Glutamatergic neuron (in vitro differentiated cells): Measurements from ENCODE around the gene PFN3. TPM values are rescaled to one million over a fixed set of nuclear protein-coding genes. Genes with fewer than 3 reads are reported as not detected.

ENCODE experiments used
- DNase-seq: peaks from one replicate; pipeline ENCODE4 v3.0.0; 2022
- H3K27ac Mint-ChIP-seq: one replicate; pipeline ENCODE4 v1.8.0; 2020; ENCODE audit warnings: mild to moderate bottlenecking, mixed read lengths, inconsistent platforms; ENCODE audit not compliant: unreplicated experiment
- H3K27me3 Mint-ChIP-seq: one replicate; pipeline ENCODE4 v1.8.0; 2020; ENCODE audit warnings: mild to moderate bottlenecking, moderate library complexity, mixed read lengths, inconsistent platforms; ENCODE audit not compliant: unreplicated experiment
- H3K36me3 Mint-ChIP-seq: one replicate; pipeline ENCODE4 v1.8.0; 2020; ENCODE audit warnings: mild to moderate bottlenecking, mixed read lengths, inconsistent platforms; ENCODE audit not compliant: unreplicated experiment
- H3K4me1 Mint-ChIP-seq: one replicate; pipeline ENCODE4 v1.8.0; 2020; ENCODE audit warnings: mild to moderate bottlenecking, low read depth, mixed read lengths, inconsistent platforms; ENCODE audit not compliant: unreplicated experiment
- H3K4me3 Mint-ChIP-seq: one replicate; pipeline ENCODE4 v1.8.0; 2020; ENCODE audit warnings: mild to moderate bottlenecking, mixed read lengths, inconsistent platforms; ENCODE audit not compliant: unreplicated experiment
- H3K9me3 Mint-ChIP-seq: one replicate; pipeline ENCODE4 v1.8.0; 2020; ENCODE audit warnings: mild to moderate bottlenecking, moderate library complexity, mixed read lengths, inconsistent platforms; ENCODE audit not compliant: unreplicated experiment
- CTCF ChIP-seq: fragments of 200-600 bp; sonication (generic); IDR thresholded peaks from one replicate; pipeline ENCODE4 v1.5.0; 2021; ENCODE audit not compliant: partially characterized antibody, unreplicated experiment
- total RNA-seq: library from RNA; stranded (reverse); fragmentation: NEBNext Ultra II Directional; extraction: Animal tissue kit (Norgen Biotek cat#: 25700); gene quantifications from one replicate; pipeline ENCODE4 v1.2.1, GENCODE V29; 2021; ENCODE audit not compliant: unreplicated experiment

Gene PFN3
- total RNA-seq, 1 donor from 2014 or later: not detected

- Mint-ChIP-seq H3K36me3 (peaks cover 5% of the 10 kb centered on the region), H3K27ac (peak overlapping the region; percentile 10), H3K4me3 (peak overlapping the region; percentile 3), H3K9me3 (peaks cover 23% of the 10 kb centered on the region), H3K4me1 (peaks cover 19% of the 10 kb centered on the region), H3K27me3 (peaks cover 22% of the 10 kb centered on the region)
- DNase-seq: no peak
- no peak for TF ChIP-seq CTCF
Observed at GRCh38 chr5:177444106-177445051, 43.9 kb upstream of the PFN3 start.

- Mint-ChIP-seq H3K27me3 (peaks cover 16% of the 10 kb centered on the region), H3K9me3 (peaks cover 21% of the 10 kb centered on the region), H3K36me3 (peaks cover 5% of the 10 kb centered on the region), H3K27ac (no peak overlapping the region), H3K4me3 (no peak overlapping the region), H3K4me1 (peaks cover 19% of the 10 kb centered on the region)
- no peak for TF ChIP-seq CTCF
- no peak for DNase-seq
Observed at GRCh38 chr5:177443144-177443983, 42.9 kb upstream of the PFN3 start.

GRCh38 chr5:177442066-177442826 lies 41.8 kb upstream of the PFN3 start:
- H3K4me3 Mint-ChIP-seq: peak overlapping the region; percentile 20
- peaks cover 5% of the 10 kb centered on the region for H3K36me3 Mint-ChIP-seq

More at GRCh38 chr5:177442066-177442826, 41.8 kb upstream of the PFN3 start:
- no peak for DNase-seq
- TF ChIP-seq CTCF: no peak
- Mint-ChIP-seq H3K4me1 (peaks cover 19% of the 10 kb centered on the region), H3K27ac (no peak overlapping the region), H3K9me3 (peaks cover 19% of the 10 kb centered on the region), H3K27me3 (peaks cover 15% of the 10 kb centered on the region)
